ENCODE results near the gene STK32C. TPM values are rescaled to one million over a fixed set of nuclear protein-coding genes. Genes with fewer than 3 reads are reported as not detected.

Gene STK32C
- total RNA-seq, 4 donors from 2014 or later: 4.8 to 6.4 (median 5.7) TPM

GRCh38 chr10:132349766-132350165, 42.0 kb upstream of the STK32C start:
- WGBS, 2 donors: 84 to 94% methylated on average over 6 of the region's 6 CpGs
- intact Hi-C loops (cut with DNase I; ENCODE audit: low total_unique reads): loop anchor here (5.0 kb wide), 1 partner anchor 127 kb away; no protein-coding TSS in a partner anchor

DNA sequence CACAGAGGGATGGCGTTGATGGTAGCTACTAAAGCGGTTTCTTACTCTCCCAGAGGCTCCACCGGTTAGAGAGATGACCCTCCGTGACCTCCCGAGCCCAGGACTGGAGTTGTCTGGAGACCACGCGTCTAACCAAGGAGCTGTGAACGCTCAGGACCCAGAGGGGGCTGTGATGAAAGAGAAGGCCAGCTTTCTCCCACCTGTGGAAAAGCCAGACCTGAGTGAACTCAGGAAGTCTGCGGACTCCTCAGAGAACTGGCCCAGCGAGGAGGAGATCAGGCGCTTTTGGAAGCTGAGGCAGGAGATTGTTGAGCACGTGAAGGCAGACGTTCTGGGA, 40.1 kb upstream of the STK32C start:
- H3K4me3 ChIP-seq (ENCODE audit: low read depth, poor library complexity, severe bottlenecking): no peak overlapping the region
- no peak for DNase-seq (ENCODE audit: low spot score in 2 of 2)
- intact Hi-C loops (cut with DNase I; ENCODE audit: low total_unique reads): no loop called here
- TF ChIP-seq POLR2A (IDR thresholded peaks at IDR 0.05) (no peak), CTCF (IDR thresholded peaks at IDR 0.05) (no peak)
- 88 to 92% methylated on average over 13 of the region's 13 CpGs for WGBS, 2 donors

More at GRCh38 chr10:132349766-132350165, 42.0 kb upstream of the STK32C start:
- H3K4me3 ChIP-seq (ENCODE audit: low read depth, poor library complexity, severe bottlenecking): no peak overlapping the region
- TF ChIP-seq POLR2A (IDR thresholded peaks at IDR 0.05) (no peak), CTCF (IDR thresholded peaks at IDR 0.05) (no peak)
- no peak for DNase-seq (ENCODE audit: low spot score in 2 of 2)

- DNase-seq (ENCODE audit: low spot score in 2 of 2): no peak
- intact Hi-C loops (cut with DNase I; ENCODE audit: low total_unique reads): no loop called here
Observed at GRCh38 chr10:132347211-132347930, 39.6 kb upstream of the STK32C start.

GRCh38 chr10:132346806-132347205, 39.1 kb upstream of the STK32C start:
- 93 to 94% methylated on average over 9 of the region's 9 CpGs for WGBS, 2 donors
- DNase-seq (ENCODE audit: low spot score in 2 of 2): no peak

More at GRCh38 chr10:132347211-132347930, 39.6 kb upstream of the STK32C start:
- H3K4me3 ChIP-seq (ENCODE audit: low read depth, poor library complexity, severe bottlenecking): no peak overlapping the region
- TF ChIP-seq POLR2A (IDR thresholded peaks at IDR 0.05): no peak
- TF ChIP-seq CTCF (IDR thresholded peaks at IDR 0.05): no peak
- 92 to 94% methylated on average over 22 to 23 of the region's 23 CpGs for WGBS, 2 donors

DNA sequence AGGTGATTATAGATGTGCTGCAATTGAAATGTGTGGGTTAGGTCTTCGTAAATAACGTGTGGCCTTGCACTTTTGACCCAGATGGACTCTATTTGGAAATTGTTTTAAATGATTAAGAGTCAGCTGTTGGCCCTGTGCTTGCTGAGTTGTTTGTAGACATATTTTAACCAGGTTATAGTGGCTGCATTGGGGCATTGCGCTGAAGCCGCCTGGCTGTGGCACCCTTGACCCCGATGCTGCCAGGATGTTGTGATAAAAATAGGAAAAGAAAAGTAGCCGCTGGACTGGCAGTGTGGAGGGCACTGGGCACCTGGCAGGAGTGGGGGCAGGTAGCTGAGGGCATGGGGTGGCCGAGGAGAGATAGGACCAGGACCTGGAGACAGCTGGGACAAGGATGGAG, 37.6 kb upstream of the STK32C start:
- TF ChIP-seq POLR2A (IDR thresholded peaks at IDR 0.05) (no peak), CTCF (IDR thresholded peaks at IDR 0.05) (no peak)
- H3K4me3 ChIP-seq (ENCODE audit: low read depth, poor library complexity, severe bottlenecking): no peak overlapping the region
- WGBS, 2 donors: 94 to 96% methylated on average over 7 of the region's 7 CpGs
- intact Hi-C loops (cut with DNase I; ENCODE audit: low total_unique reads): no loop called here
- no peak for DNase-seq (ENCODE audit: low spot score in 2 of 2)

More at GRCh38 chr10:132346806-132347205, 39.1 kb upstream of the STK32C start:
- no peak for TF ChIP-seq CTCF (IDR thresholded peaks at IDR 0.05)
- no peak for TF ChIP-seq POLR2A (IDR thresholded peaks at IDR 0.05)
- intact Hi-C loops (cut with DNase I; ENCODE audit: low total_unique reads): no loop called here
- H3K4me3 ChIP-seq (ENCODE audit: low read depth, poor library complexity, severe bottlenecking): no peak overlapping the region

GRCh38 chr10:132344386-132344785, 36.6 kb upstream of the STK32C start:
- H3K4me3 ChIP-seq (ENCODE audit: low read depth, poor library complexity, severe bottlenecking): no peak overlapping the region
- TF ChIP-seq POLR2A (IDR thresholded peaks at IDR 0.05) (no peak), CTCF (IDR thresholded peaks at IDR 0.05) (no peak)
- DNase-seq (ENCODE audit: low spot score in 2 of 2): no peak
- WGBS, 2 donors: 82 to 90% methylated on average over 6 of the region's 6 CpGs
- intact Hi-C loops (cut with DNase I; ENCODE audit: low total_unique reads): no loop called here
